Smooth muscle cell of trachea (primary cell): ENCODE results near the gene FOXA3. TPM values are rescaled to one million over a fixed set of nuclear protein-coding genes. Genes with fewer than 3 reads are reported as not detected.

Source experiments
- total RNA-seq: library from RNA; depleted of rRNA; stranded (reverse); fragments of >200 nt; gene quantifications from 2 replicates; pipeline ENCODE4 v1.2.1, GENCODE V29; 2014

Gene FOXA3
- total RNA-seq: not detected in 2 replicates

GRCh38 chr19:45863840-45864628 lies at the start of gene FOXA3:
TSS of gene FOXA3 (plus strand) at chr19:45864326. CDS start at chr19:45864457, 131 bp downstream.

DNA sequence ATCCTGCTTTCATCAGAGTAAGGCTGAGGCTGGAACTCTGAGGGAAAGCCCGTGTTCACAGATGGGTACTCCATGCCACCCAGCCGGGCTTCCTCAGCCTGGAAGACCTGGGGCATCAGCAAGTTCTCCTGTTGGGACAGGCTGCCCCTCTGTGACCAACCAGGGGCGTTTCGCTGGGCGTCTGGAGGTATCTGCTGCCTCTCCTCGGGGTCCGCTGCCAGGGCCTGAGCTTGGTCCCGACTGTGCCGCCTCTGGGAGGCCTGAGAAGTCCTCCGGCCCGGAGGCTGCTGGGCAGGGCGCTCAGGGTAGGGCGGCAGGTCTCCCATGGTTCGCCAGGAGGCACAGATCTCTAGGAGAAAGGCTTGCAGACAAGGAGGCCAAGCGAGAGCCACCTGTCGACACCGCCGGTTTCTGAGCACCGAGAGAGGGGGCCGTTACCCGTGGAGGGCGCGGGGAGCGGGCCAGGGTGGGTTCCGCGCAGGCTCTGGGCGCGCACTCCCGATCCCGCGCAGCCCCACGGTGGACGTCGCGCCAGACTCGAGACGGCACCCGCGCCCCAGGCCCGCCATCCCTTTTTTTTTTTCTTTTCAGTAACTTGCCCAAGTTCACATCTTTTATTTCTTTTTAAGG lies 49.2 kb upstream of the FOXA3 start, which contains the start of gene RSPH6A:
Gene RSPH6A, minus strand, starts transcription at position 458 of the 630 bp plus-strand sequence. Its CDS starts 132 bp downstream, at position 326.

GRCh38 chr19:45862564-45863334 lies 1.4 kb upstream of the FOXA3 start, which contains the start of gene SYMPK:
TSS of gene SYMPK (minus strand) at chr19:45863147. CDS start at chr19:45854495, 8,652 bp downstream.

GRCh38 chr19:45885556-45886426 lies 21.7 kb downstream of the FOXA3 start, which contains the start of gene IRF2BP1:
TSS of gene IRF2BP1 (minus strand) at chr19:45886141. CDS start at chr19:45885774, 367 bp downstream.

GRCh38 chr19:45901912-45902650 lies 38.0 kb downstream of the FOXA3 start, which contains the start of gene MYPOP:
TSS of gene MYPOP (minus strand) at chr19:45902613. CDS start at chr19:45901773, 840 bp downstream.

DNA sequence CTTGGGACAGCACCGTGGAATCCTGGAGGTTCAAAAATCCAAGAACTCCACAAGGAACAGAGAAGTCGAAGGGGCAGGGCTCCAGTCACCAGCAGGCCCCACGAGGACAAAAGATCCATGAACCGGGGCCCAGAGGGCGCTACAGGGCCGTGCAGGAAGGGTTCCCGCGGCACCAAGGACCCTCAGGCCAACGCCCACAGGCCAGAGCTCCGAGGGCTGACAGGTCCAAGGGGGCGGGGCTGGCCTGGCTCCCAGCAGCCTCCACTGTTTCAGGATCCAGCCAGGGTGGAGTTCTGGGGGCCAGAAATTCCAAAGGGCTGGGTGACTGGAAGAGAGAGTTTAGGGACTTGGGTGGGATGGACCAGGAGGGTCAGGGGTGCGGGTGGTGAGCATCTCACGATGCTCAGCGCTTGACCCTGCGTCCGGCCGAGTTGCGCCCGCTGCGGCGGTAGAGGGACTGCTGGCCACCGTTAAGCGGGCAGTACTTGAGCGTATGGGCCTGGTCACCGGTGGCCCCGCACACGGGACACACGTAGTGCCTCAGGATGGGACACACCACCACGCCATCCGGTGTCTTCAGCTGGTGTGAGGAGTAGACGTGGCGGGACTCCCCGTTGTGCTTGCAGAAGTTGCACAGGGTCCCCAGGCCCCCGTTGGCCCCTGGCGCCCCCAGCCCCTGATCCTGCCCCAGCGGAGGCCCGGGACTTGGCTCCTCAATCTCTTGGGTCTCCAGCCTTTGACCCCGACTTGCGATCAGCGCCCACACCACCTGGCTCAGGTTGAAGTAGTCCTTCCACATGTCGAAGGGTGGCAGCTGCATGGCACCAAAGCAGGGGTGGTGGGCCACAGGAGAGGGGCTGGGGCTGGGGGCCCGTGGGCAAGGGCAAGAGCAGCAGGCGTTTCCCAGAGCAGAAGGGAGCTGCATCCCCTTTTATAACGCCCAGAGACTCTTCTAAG lies 50.0 kb downstream of the FOXA3 start, which contains the start of gene NANOS2:
Gene NANOS2, minus strand, starts transcription at position 905 of the 957 bp plus-strand sequence. Its CDS starts 85 bp downstream, at position 820.

Other genes with a start within 250 kb of the FOXA3 start
- 38.3 and 63.5 TPM in 2 replicates for gene EML2, start 224.9 kb upstream of the FOXA3 start, total RNA-seq
- gene GIPR, start 196.1 kb upstream of the FOXA3 start, total RNA-seq: 0.29 TPM in 1 of 2 replicates, not detected in the other
- 228 and 382 TPM in 2 replicates for gene SNRPD2, start 172.4 kb upstream of the FOXA3 start, total RNA-seq
- gene QPCTL, start 171.7 kb upstream of the FOXA3 start, total RNA-seq: 9.6 and 11.1 TPM in 2 replicates
- gene FBXO46, start 133.4 kb upstream of the FOXA3 start, total RNA-seq: 5.2 and 9.1 TPM in 2 replicates
- gene MEIOSIN, start 130.9 kb upstream of the FOXA3 start, total RNA-seq: not detected in 2 replicates
- 11.2 and 18.9 TPM in 2 replicates for gene SIX5, start 95.1 kb upstream of the FOXA3 start, total RNA-seq
- gene DMPK, start 81.8 kb upstream of the FOXA3 start, total RNA-seq: 27.3 and 94.1 TPM in 2 replicates
- gene DMWD, start 71.5 kb upstream of the FOXA3 start, total RNA-seq: 38.8 and 43.2 TPM in 2 replicates
- 0.15 and 0.17 TPM in 2 replicates for gene RSPH6A, start 49.0 kb upstream of the FOXA3 start, total RNA-seq
- 36.5 and 42.3 TPM in 2 replicates for gene SYMPK, start 1.2 kb upstream of the FOXA3 start, total RNA-seq
- 27.5 and 43.8 TPM in 2 replicates for gene IRF2BP1, start 21.8 kb downstream of the FOXA3 start, total RNA-seq
- gene MYPOP, start 38.3 kb downstream of the FOXA3 start, total RNA-seq: 2.5 and 2.8 TPM in 2 replicates
- not detected in 2 replicates for gene NANOS2, start 50.5 kb downstream of the FOXA3 start, total RNA-seq
- gene NOVA2, start 109.5 kb downstream of the FOXA3 start, total RNA-seq: not detected in 2 replicates
- 6.1 and 8.6 TPM in 2 replicates for gene CCDC61, start 131.1 kb downstream of the FOXA3 start, total RNA-seq
- gene PGLYRP1, start 158.7 kb downstream of the FOXA3 start, total RNA-seq: not detected in 2 replicates
- not detected in 2 replicates for gene IGFL4, start 176.7 kb downstream of the FOXA3 start, total RNA-seq